Ascending aorta (tissue), 2 donors: Measurements from ENCODE around the gene GRK5. TPM values are rescaled to one million over a fixed set of nuclear protein-coding genes. Genes with fewer than 3 reads are reported as not detected.

Experiments
- DNase-seq, 2 donors: peaks; one replicate each; pipeline ENCODE4 v3.0.0-alpha.2; 2019; ENCODE audit warnings: low spot score in 2 of 2
- H3K27ac ChIP-seq, 2 donors: fragments of 200-600 bp; sonication (generic); one replicate each; pipeline ENCODE4 v1.5.1; 2016 to 2017; ENCODE audit warnings: mild to moderate bottlenecking in 1 of 2
- H3K27me3 ChIP-seq: fragments of 200-600 bp; sonication (generic); one replicate; pipeline ENCODE4 v1.5.1; 2017
- H3K36me3 ChIP-seq, 2 donors: fragments of 200-600 bp; sonication (generic); one replicate each; pipeline ENCODE4 v1.5.1; 2016
- H3K4me1 ChIP-seq, 2 donors: fragments of 200-600 bp; sonication (generic); one replicate each; pipeline ENCODE4 v1.5.1; 2016 to 2017; ENCODE audit warnings: mild to moderate bottlenecking in 1 of 2
- H3K4me3 ChIP-seq, 2 donors: fragments of 200-600 bp; sonication (generic); one replicate each; pipeline ENCODE4 v1.5.1; 2016 to 2017; ENCODE audit warnings: mild to moderate bottlenecking in 1 of 2
- H3K9me3 ChIP-seq, 2 donors: fragments of 200-600 bp; sonication (generic); one replicate each; pipeline ENCODE4 v1.5.1; 2016
- CTCF ChIP-seq, 3 experiments: fragments of 200-600 bp in 2 of 3; fragments of 450-650 bp in 1 of 3; sonication (generic) in 2 of 3; IDR thresholded peaks; one replicate each; pipeline ENCODE4 v1.5.1; 2016 to 2019; ENCODE audit warnings: antibody characterized with exemption in 3 of 3, mild to moderate bottlenecking in 1 of 3, moderate library complexity in 1 of 3
- intact Hi-C: fragments of 100-400 bp; cut with DNase I; formaldehyde crosslinking; loops from one replicate; pipeline ENCODE4 v1.15.1; 2023
- total RNA-seq: library from RNA; depleted of rRNA; stranded (reverse); fragments of >200 nt; gene quantifications from one replicate; pipeline ENCODE4 v1.1.0, GENCODE V29; 2016

The GRK5 gene
- total RNA-seq, 1 donor from 2014 or later = 75.5 TPM

- TF ChIP-seq CTCF (IDR thresholded peaks at IDR 0.05) = no peak
- Histone ChIP-seq H3K27ac (peak overlapping the region in 1 of 2 donors; percentile 1), H3K9me3 (no peaks in the 10 kb centered on the region), H3K4me1 (peaks cover 4 to 13% of the 10 kb centered on the region in 2 donors), H3K36me3 (peaks cover 6 to 7% of the 10 kb centered on the region in 2 donors), H3K27me3 (no peaks in the 10 kb centered on the region), H3K4me3 (no peak overlapping the region)
- no peak for DNase-seq
- intact Hi-C loops = no loop called here
Measured at GRCh38 chr10:119335671-119336353, 128.4 kb downstream of the GRK5 start.

- no peak for DNase-seq
- no peak overlapping the region for H3K27ac ChIP-seq
- intact Hi-C loops = no loop called here
- H3K27me3 ChIP-seq = no peaks in the 10 kb centered on the region
- peaks cover 0 to 10% of the 10 kb centered on the region in 2 donors for H3K4me1 ChIP-seq
- no peak overlapping the region for H3K4me3 ChIP-seq
- peaks cover 6 to 12% of the 10 kb centered on the region in 2 donors for H3K36me3 ChIP-seq
- TF ChIP-seq CTCF (IDR thresholded peaks at IDR 0.05) = no peak
- H3K9me3 ChIP-seq = no peaks in the 10 kb centered on the region
Measured at GRCh38 chr10:119336599-119336998, 129.2 kb downstream of the GRK5 start.

- intact Hi-C loops = no loop called here
- H3K27me3 ChIP-seq = no peaks in the 10 kb centered on the region
- H3K4me1 ChIP-seq = peaks cover 0 to 13% of the 10 kb centered on the region in 2 donors
- no peaks in the 10 kb centered on the region for H3K9me3 ChIP-seq
- TF ChIP-seq CTCF (IDR thresholded peaks at IDR 0.05) = no peak
- DNase-seq = no peak
- peaks cover 6 to 11% of the 10 kb centered on the region in 2 donors for H3K36me3 ChIP-seq
- no peak overlapping the region for H3K27ac ChIP-seq
- no peak overlapping the region for H3K4me3 ChIP-seq
Measured at GRCh38 chr10:119337223-119337622, 129.9 kb downstream of the GRK5 start.

GRCh38 chr10:119337796-119338432 lies 130.5 kb downstream of the GRK5 start:
- Histone ChIP-seq H3K27me3 (no peaks in the 10 kb centered on the region), H3K9me3 (no peaks in the 10 kb centered on the region), H3K4me3 (no peak overlapping the region), H3K27ac (no peak overlapping the region), H3K4me1 (peaks cover 0 to 13% of the 10 kb centered on the region in 2 donors), H3K36me3 (peaks cover 6 to 8% of the 10 kb centered on the region in 2 donors)
- no peak for TF ChIP-seq CTCF (IDR thresholded peaks at IDR 0.05)
- intact Hi-C loops = no loop called here
- no peak for DNase-seq

- H3K36me3 ChIP-seq = peaks cover 6 to 8% of the 10 kb centered on the region in 2 donors
- H3K27me3 ChIP-seq = no peaks in the 10 kb centered on the region
- H3K4me1 ChIP-seq = peaks cover 0 to 12% of the 10 kb centered on the region in 2 donors
- H3K9me3 ChIP-seq = no peaks in the 10 kb centered on the region
- DNase-seq = no peak
- H3K27ac ChIP-seq = no peak overlapping the region
- no peak for TF ChIP-seq CTCF (IDR thresholded peaks at IDR 0.05)
- intact Hi-C loops = no loop called here
- H3K4me3 ChIP-seq = no peak overlapping the region
Measured at GRCh38 chr10:119339109-119339508, 131.7 kb downstream of the GRK5 start.
